ENCODE measurements around the gene ANKRD33.

ANKRD33 gene

GRCh38 chr12:51890511-51891171, 2.7 kb downstream of the ANKRD33 start:
- DNase-seq: no peak

DNA sequence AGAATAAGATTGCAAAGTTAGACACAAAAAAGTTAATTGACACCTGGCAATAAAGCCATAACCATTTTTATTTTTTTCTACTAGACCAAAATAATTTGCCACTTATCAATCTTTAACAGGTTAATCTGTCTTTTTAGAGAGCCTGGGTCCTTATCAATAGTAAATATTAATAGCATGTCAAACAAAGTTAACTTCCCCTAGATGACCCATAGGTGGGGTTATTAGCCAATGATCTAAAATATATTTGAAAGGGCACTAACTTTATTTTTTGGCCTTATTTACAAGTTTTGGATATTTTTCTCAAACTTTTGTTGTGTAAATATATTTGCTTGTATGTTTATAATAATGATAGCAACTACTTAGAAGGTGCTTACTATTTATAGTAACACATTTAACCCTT, 3.9 kb downstream of the ANKRD33 start:
- H3K4ac ChIP-seq (ENCODE audit: low read depth, low read length): no peak overlapping the region
- H3K36me3 ChIP-seq (ENCODE audit: control insufficient read depth, insufficient read depth, low read length): no peaks in the 10 kb centered on the region
- H3K56ac ChIP-seq (ENCODE audit: low read length): no peak overlapping the region
- H2BK5ac ChIP-seq (ENCODE audit: low read length): no peak overlapping the region
- H3K27ac ChIP-seq (ENCODE audit: low read depth, low read length): no peak overlapping the region
- no peak overlapping the region for H3K23ac ChIP-seq (ENCODE audit: low read length)
- no peak overlapping the region for H3K4me2 ChIP-seq (ENCODE audit: low read length)
- DNase-seq: no peak
- H4K5ac ChIP-seq (ENCODE audit: low read length): no peak overlapping the region
- H2BK120ac ChIP-seq (ENCODE audit: low read depth, low read length): no peak overlapping the region
- H3K18ac ChIP-seq (ENCODE audit: low read length): no peak overlapping the region
- H3K27me3 ChIP-seq (ENCODE audit: insufficient read depth, low read length, poor library complexity): no peaks in the 10 kb centered on the region
- no peak overlapping the region for H3K4me3 ChIP-seq (ENCODE audit: low read length)
- no peaks in the 10 kb centered on the region for H3K79me1 ChIP-seq (ENCODE audit: low read length)
- no peak overlapping the region for H2AK5ac ChIP-seq (ENCODE audit: low read length)
- H3K9ac ChIP-seq (ENCODE audit: low read length): no peak overlapping the region
- no peak overlapping the region for H2BK15ac ChIP-seq (replicated peaks; ENCODE audit: low read depth)
- H3K4me1 ChIP-seq (ENCODE audit: control insufficient read depth, low read depth, low read length): peaks cover 3% of the 10 kb centered on the region
- H4K8ac ChIP-seq (ENCODE audit: low read depth, low read length): no peak overlapping the region
- H3K79me2 ChIP-seq (ENCODE audit: control insufficient read depth, insufficient read depth, low read length): no peaks in the 10 kb centered on the region

More at GRCh38 chr12:51890511-51891171, 2.7 kb downstream of the ANKRD33 start:
- H2BK5ac ChIP-seq (ENCODE audit: low read length): no peak overlapping the region
- H2BK120ac ChIP-seq (ENCODE audit: low read depth, low read length): no peak overlapping the region
- H3K79me1 ChIP-seq (ENCODE audit: low read length): no peaks in the 10 kb centered on the region
- H3K23ac ChIP-seq (ENCODE audit: low read length): no peak overlapping the region
- H3K27me3 ChIP-seq (ENCODE audit: insufficient read depth, low read length, poor library complexity): no peaks in the 10 kb centered on the region
- H3K36me3 ChIP-seq (ENCODE audit: control insufficient read depth, insufficient read depth, low read length): no peaks in the 10 kb centered on the region
- no peak overlapping the region for H3K9ac ChIP-seq (ENCODE audit: low read length)
- H2AK5ac ChIP-seq (ENCODE audit: low read length): no peak overlapping the region
- H3K4ac ChIP-seq (ENCODE audit: low read depth, low read length): no peak overlapping the region
- peaks cover 3% of the 10 kb centered on the region for H3K4me1 ChIP-seq (ENCODE audit: control insufficient read depth, low read depth, low read length)
- no peak overlapping the region for H4K5ac ChIP-seq (ENCODE audit: low read length)
- H3K56ac ChIP-seq (ENCODE audit: low read length): no peak overlapping the region
- no peaks in the 10 kb centered on the region for H3K79me2 ChIP-seq (ENCODE audit: control insufficient read depth, insufficient read depth, low read length)
- H3K18ac ChIP-seq (ENCODE audit: low read length): no peak overlapping the region
- no peak overlapping the region for H3K27ac ChIP-seq (ENCODE audit: low read depth, low read length)
- H2BK15ac ChIP-seq (replicated peaks; ENCODE audit: low read depth): no peak overlapping the region
- H3K4me2 ChIP-seq (ENCODE audit: low read length): no peak overlapping the region
- no peak overlapping the region for H3K4me3 ChIP-seq (ENCODE audit: low read length)
- WGBS (ENCODE audit: extremely low coverage, insufficient coverage, low lambda C conversion rate): no CpG with 5 or more reads among the region's 22 CpGs
- H4K8ac ChIP-seq (ENCODE audit: low read depth, low read length): no peak overlapping the region

- Histone ChIP-seq H3K18ac (ENCODE audit: low read length) (no peak overlapping the region), H4K5ac (ENCODE audit: low read length) (no peak overlapping the region), H2BK15ac (replicated peaks; ENCODE audit: low read depth) (no peak overlapping the region), H3K27me3 (ENCODE audit: insufficient read depth, low read length, poor library complexity) (no peaks in the 10 kb centered on the region), H3K36me3 (ENCODE audit: control insufficient read depth, insufficient read depth, low read length) (no peaks in the 10 kb centered on the region), H2BK5ac (ENCODE audit: low read length) (no peak overlapping the region), H3K9ac (ENCODE audit: low read length) (no peak overlapping the region), H3K23ac (ENCODE audit: low read length) (no peak overlapping the region), H3K4me2 (ENCODE audit: low read length) (no peak overlapping the region), H3K56ac (ENCODE audit: low read length) (no peak overlapping the region), H3K4me1 (ENCODE audit: control insufficient read depth, low read depth, low read length) (peaks cover 3% of the 10 kb centered on the region), H3K79me1 (ENCODE audit: low read length) (no peaks in the 10 kb centered on the region), H3K79me2 (ENCODE audit: control insufficient read depth, insufficient read depth, low read length) (no peaks in the 10 kb centered on the region), H4K8ac (ENCODE audit: low read depth, low read length) (no peak overlapping the region), H3K27ac (ENCODE audit: low read depth, low read length) (no peak overlapping the region), H3K4ac (ENCODE audit: low read depth, low read length) (no peak overlapping the region), H2BK120ac (ENCODE audit: low read depth, low read length) (no peak overlapping the region), H2AK5ac (ENCODE audit: low read length) (no peak overlapping the region), H3K4me3 (ENCODE audit: low read length) (no peak overlapping the region)
- no peak for DNase-seq
- WGBS (ENCODE audit: extremely low coverage, insufficient coverage, low lambda C conversion rate): no CpG with 5 or more reads among the region's 6 CpGs
Measured at GRCh38 chr12:51893786-51894185, 5.9 kb downstream of the ANKRD33 start.

DNA sequence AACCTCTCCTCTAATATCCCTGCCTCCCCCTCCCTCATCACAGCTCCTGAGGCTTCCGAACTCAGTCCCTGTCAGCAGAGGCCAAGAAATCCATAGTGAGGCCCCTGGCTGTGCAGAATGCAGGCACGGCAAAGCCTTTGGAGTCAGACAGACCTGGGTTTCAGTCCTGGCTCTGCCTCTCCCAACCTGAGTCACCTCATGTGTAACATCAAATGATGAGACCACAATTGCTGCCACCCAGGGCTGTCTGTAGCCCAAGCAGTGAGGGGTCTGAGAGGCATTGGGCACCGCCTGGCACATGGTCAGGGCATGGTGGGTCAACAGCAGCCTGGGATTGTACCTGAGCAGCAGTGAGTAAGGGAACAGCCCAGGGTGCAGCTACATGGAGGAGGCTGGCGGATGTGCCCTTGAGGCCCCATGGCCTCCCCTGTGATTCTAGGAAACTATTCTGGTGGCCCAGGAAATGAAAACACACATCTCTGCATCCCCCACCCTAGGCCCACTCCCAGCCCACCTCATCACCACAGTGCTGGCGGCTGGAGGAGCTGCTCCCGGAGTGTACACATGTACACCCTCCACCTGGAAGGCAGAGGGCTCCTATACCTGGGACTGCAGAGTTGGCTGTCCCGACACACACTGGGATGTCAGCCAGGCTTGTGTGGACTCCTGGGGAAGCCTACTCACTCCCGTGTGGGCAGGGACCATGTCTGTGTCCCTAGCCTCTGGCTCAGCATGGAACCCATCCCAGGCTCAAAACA, 7.7 kb downstream of the ANKRD33 start:
- Histone ChIP-seq H3K79me2 (ENCODE audit: control insufficient read depth, insufficient read depth, low read length) (no peaks in the 10 kb centered on the region), H3K4me2 (ENCODE audit: low read length) (no peak overlapping the region)
- DNase-seq: no peak

DNA sequence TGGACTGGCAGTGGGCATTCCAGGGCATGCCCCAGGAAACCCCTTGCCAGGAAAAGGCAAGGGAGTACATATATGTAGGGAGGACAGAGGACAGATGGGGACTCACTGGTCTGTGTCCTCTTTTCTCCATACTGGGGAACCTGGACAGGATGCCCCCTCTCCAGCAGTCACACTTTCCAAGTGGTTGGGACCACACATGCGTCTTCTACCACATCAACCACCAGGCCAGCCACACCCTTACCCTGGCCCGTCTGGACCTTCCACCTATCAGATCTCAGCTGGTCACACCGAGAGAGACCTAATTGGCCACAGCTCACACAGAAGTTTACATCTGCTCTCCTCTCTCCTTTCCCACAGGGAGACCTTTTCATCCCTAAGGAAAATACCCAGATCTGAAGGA, 8.3 kb downstream of the ANKRD33 start:
- H3K18ac ChIP-seq (ENCODE audit: low read length): no peak overlapping the region
- no peak for DNase-seq
- WGBS (ENCODE audit: extremely low coverage, insufficient coverage, low lambda C conversion rate): no CpG with 5 or more reads among the region's 3 CpGs

More for the DNA sequence above, 7.7 kb downstream of the ANKRD33 start:
- H3K56ac ChIP-seq (ENCODE audit: low read length): peak overlapping the region; percentile 81
- H3K4me1 ChIP-seq (ENCODE audit: control insufficient read depth, low read depth, low read length): peaks cover 3% of the 10 kb centered on the region
- H3K79me1 ChIP-seq (ENCODE audit: low read length): no peaks in the 10 kb centered on the region
- H3K9ac ChIP-seq (ENCODE audit: low read length): peak overlapping the region; percentile 14
- H2AK5ac ChIP-seq (ENCODE audit: low read length): no peak overlapping the region
- H3K4ac ChIP-seq (ENCODE audit: low read depth, low read length): no peak overlapping the region
- H2BK120ac ChIP-seq (ENCODE audit: low read depth, low read length): no peak overlapping the region
- no peak overlapping the region for H3K27ac ChIP-seq (ENCODE audit: low read depth, low read length)
- no peak overlapping the region for H4K5ac ChIP-seq (ENCODE audit: low read length)
- H3K18ac ChIP-seq (ENCODE audit: low read length): no peak overlapping the region
- H2BK5ac ChIP-seq (ENCODE audit: low read length): no peak overlapping the region
- no peak overlapping the region for H2BK15ac ChIP-seq (replicated peaks; ENCODE audit: low read depth)
- no peaks in the 10 kb centered on the region for H3K27me3 ChIP-seq (ENCODE audit: insufficient read depth, low read length, poor library complexity)
- no peak overlapping the region for H3K23ac ChIP-seq (ENCODE audit: low read length)
- H3K36me3 ChIP-seq (ENCODE audit: control insufficient read depth, insufficient read depth, low read length): no peaks in the 10 kb centered on the region
- no CpG with 5 or more reads among the region's 8 CpGs for WGBS (ENCODE audit: extremely low coverage, insufficient coverage, low lambda C conversion rate)
- H4K8ac ChIP-seq (ENCODE audit: low read depth, low read length): no peak overlapping the region
- no peak overlapping the region for H3K4me3 ChIP-seq (ENCODE audit: low read length)

More for the DNA sequence above, 8.3 kb downstream of the ANKRD33 start:
- Histone ChIP-seq H3K79me2 (ENCODE audit: control insufficient read depth, insufficient read depth, low read length) (no peaks in the 10 kb centered on the region), H3K36me3 (ENCODE audit: control insufficient read depth, insufficient read depth, low read length) (no peaks in the 10 kb centered on the region), H3K27ac (ENCODE audit: low read depth, low read length) (no peak overlapping the region), H3K4ac (ENCODE audit: low read depth, low read length) (no peak overlapping the region), H3K56ac (ENCODE audit: low read length) (no peak overlapping the region), H3K27me3 (ENCODE audit: insufficient read depth, low read length, poor library complexity) (no peaks in the 10 kb centered on the region), H2BK15ac (replicated peaks; ENCODE audit: low read depth) (no peak overlapping the region), H4K5ac (ENCODE audit: low read length) (no peak overlapping the region), H2BK120ac (ENCODE audit: low read depth, low read length) (no peak overlapping the region), H2BK5ac (ENCODE audit: low read length) (no peak overlapping the region), H3K9ac (ENCODE audit: low read length) (no peak overlapping the region), H3K23ac (ENCODE audit: low read length) (no peak overlapping the region), H3K4me3 (ENCODE audit: low read length) (no peak overlapping the region), H3K4me2 (ENCODE audit: low read length) (no peak overlapping the region), H3K4me1 (ENCODE audit: control insufficient read depth, low read depth, low read length) (peaks cover 3% of the 10 kb centered on the region), H4K8ac (ENCODE audit: low read depth, low read length) (no peak overlapping the region), H3K79me1 (ENCODE audit: low read length) (no peaks in the 10 kb centered on the region), H2AK5ac (ENCODE audit: low read length) (no peak overlapping the region)
